Measurements from ENCODE around the gene STEEP1. TPM values are rescaled to one million over a fixed set of nuclear protein-coding genes. Genes with fewer than 3 reads are reported as not detected.

Gene STEEP1
- polyA plus RNA-seq, 1 donor from 2014 or later: 63.0 TPM

- peak overlapping the region; percentile 38 for H2AFZ ChIP-seq (ENCODE audit: low read depth, low read length)
- peak overlapping the region; percentile 78 for H3K4me3 ChIP-seq (ENCODE audit: low read length)
- H3K4me2 ChIP-seq (ENCODE audit: low read length): peak overlapping the region; percentile 39
- H3K9me3 ChIP-seq (ENCODE audit: low read length): no peaks in the 10 kb centered on the region
- peaks cover 33% of the 10 kb centered on the region for H3K79me2 ChIP-seq (replicated peaks; ENCODE audit: insufficient read depth, low read length)
- no peaks in the 10 kb centered on the region for H3K9me2 ChIP-seq (ENCODE audit: insufficient read depth, low read length)
- H3F3A ChIP-seq (ENCODE audit: insufficient read depth, low read length, poor library complexity, severe bottlenecking): no peaks in the 10 kb centered on the region
- no peaks in the 10 kb centered on the region for H3K36me3 ChIP-seq (ENCODE audit: insufficient read depth, low read length)
- H3K9ac ChIP-seq (ENCODE audit: low read length): peak overlapping the region; percentile 92
- no peak for TF ChIP-seq SMC3 (conservative IDR thresholded peaks at IDR 0.05; ENCODE audit: poor library complexity)
- TF ChIP-seq, protein P1, sequence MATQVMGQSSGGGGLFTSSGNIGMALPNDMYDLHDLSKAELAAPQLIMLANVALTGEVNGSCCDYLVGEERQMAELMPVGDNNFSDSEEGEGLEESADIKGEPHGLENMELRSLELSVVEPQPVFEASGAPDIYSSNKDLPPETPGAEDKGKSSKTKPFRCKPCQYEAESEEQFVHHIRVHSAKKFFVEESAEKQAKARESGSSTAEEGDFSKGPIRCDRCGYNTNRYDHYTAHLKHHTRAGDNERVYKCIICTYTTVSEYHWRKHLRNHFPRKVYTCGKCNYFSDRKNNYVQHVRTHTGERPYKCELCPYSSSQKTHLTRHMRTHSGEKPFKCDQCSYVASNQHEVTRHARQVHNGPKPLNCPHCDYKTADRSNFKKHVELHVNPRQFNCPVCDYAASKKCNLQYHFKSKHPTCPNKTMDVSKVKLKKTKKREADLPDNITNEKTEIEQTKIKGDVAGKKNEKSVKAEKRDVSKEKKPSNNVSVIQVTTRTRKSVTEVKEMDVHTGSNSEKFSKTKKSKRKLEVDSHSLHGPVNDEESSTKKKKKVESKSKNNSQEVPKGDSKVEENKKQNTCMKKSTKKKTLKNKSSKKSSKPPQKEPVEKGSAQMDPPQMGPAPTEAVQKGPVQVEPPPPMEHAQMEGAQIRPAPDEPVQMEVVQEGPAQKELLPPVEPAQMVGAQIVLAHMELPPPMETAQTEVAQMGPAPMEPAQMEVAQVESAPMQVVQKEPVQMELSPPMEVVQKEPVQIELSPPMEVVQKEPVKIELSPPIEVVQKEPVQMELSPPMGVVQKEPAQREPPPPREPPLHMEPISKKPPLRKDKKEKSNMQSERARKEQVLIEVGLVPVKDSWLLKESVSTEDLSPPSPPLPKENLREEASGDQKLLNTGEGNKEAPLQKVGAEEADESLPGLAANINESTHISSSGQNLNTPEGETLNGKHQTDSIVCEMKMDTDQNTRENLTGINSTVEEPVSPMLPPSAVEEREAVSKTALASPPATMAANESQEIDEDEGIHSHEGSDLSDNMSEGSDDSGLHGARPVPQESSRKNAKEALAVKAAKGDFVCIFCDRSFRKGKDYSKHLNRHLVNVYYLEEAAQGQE (IDR thresholded peaks at IDR 0.05; ENCODE audit: borderline replicate concordance): peak; percentile 13
- no peaks in the 10 kb centered on the region for H3K27me3 ChIP-seq (ENCODE audit: insufficient read depth, low read depth, low read length)
- peak overlapping the region; percentile 90 for H3K27ac ChIP-seq (ENCODE audit: low read length)
- no peaks in the 10 kb centered on the region for H4K20me1 ChIP-seq (ENCODE audit: insufficient read depth)
Measured at GRCh38 chrX:119604766-119605463, 39.7 kb upstream of the STEEP1 start.

GRCh38 chrX:119602701-119603255 is 37.6 kb upstream of the STEEP1 start:
- H3K79me2 ChIP-seq (replicated peaks; ENCODE audit: insufficient read depth, low read length): peaks cover 33% of the 10 kb centered on the region
- no peaks in the 10 kb centered on the region for H3K9me2 ChIP-seq (ENCODE audit: insufficient read depth, low read length)
- no peaks in the 10 kb centered on the region for H3K36me3 ChIP-seq (ENCODE audit: insufficient read depth, low read length)
- no peak overlapping the region for H3K27ac ChIP-seq (ENCODE audit: low read length)
- no peak for TF ChIP-seq SMC3 (conservative IDR thresholded peaks at IDR 0.05; ENCODE audit: poor library complexity)
- no peak for TF ChIP-seq POLR2AphosphoS5 (IDR thresholded peaks at IDR 0.05)
- TF ChIP-seq, protein P1 (IDR thresholded peaks at IDR 0.05; ENCODE audit: borderline replicate concordance): no peak
- no peak for TF ChIP-seq MXI1 (conservative IDR thresholded peaks at IDR 0.05; ENCODE audit: poor library complexity, severe bottlenecking)
- no peak for TF ChIP-seq CTCF (IDR thresholded peaks at IDR 0.05; ENCODE audit: poor library complexity, severe bottlenecking)
- TF ChIP-seq EP300 (conservative IDR thresholded peaks at IDR 0.05; ENCODE audit: poor library complexity, severe bottlenecking): no peak
- TF ChIP-seq TAF1 (IDR thresholded peaks at IDR 0.05; ENCODE audit: low read depth): no peak
- TF ChIP-seq RAD21 (conservative IDR thresholded peaks at IDR 0.05): no peak
- TF ChIP-seq EZH2 (IDR thresholded peaks at IDR 0.05; ENCODE audit: borderline replicate concordance, insufficient read depth, low read length, poor library complexity, severe bottlenecking): no peak
- H3K27me3 ChIP-seq (ENCODE audit: insufficient read depth, low read depth, low read length): no peaks in the 10 kb centered on the region
- peak overlapping the region; percentile 13 for H3K4me3 ChIP-seq (ENCODE audit: low read length)
- no peak overlapping the region for H2AFZ ChIP-seq (ENCODE audit: low read depth, low read length)
- H3K9ac ChIP-seq (ENCODE audit: low read length): no peak overlapping the region
- H3K9me3 ChIP-seq (ENCODE audit: low read length): no peaks in the 10 kb centered on the region
- H3F3A ChIP-seq (ENCODE audit: insufficient read depth, low read length, poor library complexity, severe bottlenecking): no peaks in the 10 kb centered on the region
- H4K20me1 ChIP-seq (ENCODE audit: insufficient read depth): no peaks in the 10 kb centered on the region
- H3K4me2 ChIP-seq (ENCODE audit: low read length): no peak overlapping the region
